ENCODE data around the gene PPTC7.
"Not testable (repeated sequence)": the region's sequence is repeated elsewhere in the genome, so short reads cannot be mapped to it uniquely, and the experiment has no call there.

DNA sequence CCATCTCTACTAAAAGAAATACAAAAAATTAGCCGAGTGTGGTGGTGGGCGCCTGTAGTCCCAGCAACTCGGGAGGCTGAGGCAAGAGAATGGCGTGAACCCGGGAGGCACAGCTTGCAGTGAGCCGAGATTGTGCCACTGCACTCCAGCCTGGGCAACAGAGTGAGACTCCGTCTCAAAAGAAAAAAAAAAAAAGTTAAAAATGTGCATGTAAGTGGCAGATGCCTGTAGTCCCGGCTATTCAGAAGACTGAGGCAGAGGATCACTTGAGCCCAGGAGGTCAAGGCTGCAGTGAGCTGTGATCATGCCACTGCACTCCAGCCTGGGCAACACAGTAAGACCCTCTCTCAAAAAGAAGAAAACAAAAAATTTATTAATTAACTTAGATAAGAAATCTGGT lies 65.1 kb downstream of the PPTC7 start:
- TF ChIP-seq, protein P1, sequence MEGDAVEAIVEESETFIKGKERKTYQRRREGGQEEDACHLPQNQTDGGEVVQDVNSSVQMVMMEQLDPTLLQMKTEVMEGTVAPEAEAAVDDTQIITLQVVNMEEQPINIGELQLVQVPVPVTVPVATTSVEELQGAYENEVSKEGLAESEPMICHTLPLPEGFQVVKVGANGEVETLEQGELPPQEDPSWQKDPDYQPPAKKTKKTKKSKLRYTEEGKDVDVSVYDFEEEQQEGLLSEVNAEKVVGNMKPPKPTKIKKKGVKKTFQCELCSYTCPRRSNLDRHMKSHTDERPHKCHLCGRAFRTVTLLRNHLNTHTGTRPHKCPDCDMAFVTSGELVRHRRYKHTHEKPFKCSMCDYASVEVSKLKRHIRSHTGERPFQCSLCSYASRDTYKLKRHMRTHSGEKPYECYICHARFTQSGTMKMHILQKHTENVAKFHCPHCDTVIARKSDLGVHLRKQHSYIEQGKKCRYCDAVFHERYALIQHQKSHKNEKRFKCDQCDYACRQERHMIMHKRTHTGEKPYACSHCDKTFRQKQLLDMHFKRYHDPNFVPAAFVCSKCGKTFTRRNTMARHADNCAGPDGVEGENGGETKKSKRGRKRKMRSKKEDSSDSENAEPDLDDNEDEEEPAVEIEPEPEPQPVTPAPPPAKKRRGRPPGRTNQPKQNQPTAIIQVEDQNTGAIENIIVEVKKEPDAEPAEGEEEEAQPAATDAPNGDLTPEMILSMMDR (IDR thresholded peaks at IDR 0.05; ENCODE audit: low read length) = not testable (repeated sequence)
- TF ChIP-seq EZH2 (IDR thresholded peaks at IDR 0.05; ENCODE audit: borderline replicate concordance, low read length) = not testable (repeated sequence)
